Stomach smooth muscle (tissue), 2 donors: Measurements from ENCODE around the gene XK.

Experiments
- H3K27ac ChIP-seq: one replicate; pipeline ENCODE4 v1.7.0; 2013; ENCODE audit warnings: mild to moderate bottlenecking, low read length, inconsistent platforms
- H3K27me3 ChIP-seq, 2 donors: one replicate each; pipeline ENCODE4 v1.7.0; 2013; ENCODE audit warnings: low read length in 2 of 2; ENCODE audit not compliant: insufficient read depth in 2 of 2, control insufficient read depth in 1 of 2
- H3K36me3 ChIP-seq, 2 donors: one replicate each; pipeline ENCODE4 v1.7.0; 2013; ENCODE audit warnings: low read length in 2 of 2; ENCODE audit not compliant: control insufficient read depth in 2 of 2, insufficient read depth in 2 of 2
- H3K4me1 ChIP-seq: one replicate; pipeline ENCODE4 v1.7.0; 2013; ENCODE audit warnings: low read length; ENCODE audit not compliant: control insufficient read depth, insufficient read depth
- H3K4me3 ChIP-seq, 2 donors: one replicate each; pipeline ENCODE4 v1.7.0; 2013; ENCODE audit warnings: low read length in 2 of 2
- H3K9ac ChIP-seq, 2 donors: one replicate each; pipeline ENCODE4 v1.7.0; 2013; ENCODE audit warnings: low read length in 2 of 2, mild to moderate bottlenecking in 1 of 2
- H3K9me3 ChIP-seq, 2 donors: one replicate each; pipeline ENCODE4 v1.7.0; 2013; ENCODE audit warnings: low read length in 2 of 2; ENCODE audit not compliant: control insufficient read depth in 2 of 2
- donor health status: healthy.
- donor health status: Pancreatic carcinoma.

The XK gene

DNA sequence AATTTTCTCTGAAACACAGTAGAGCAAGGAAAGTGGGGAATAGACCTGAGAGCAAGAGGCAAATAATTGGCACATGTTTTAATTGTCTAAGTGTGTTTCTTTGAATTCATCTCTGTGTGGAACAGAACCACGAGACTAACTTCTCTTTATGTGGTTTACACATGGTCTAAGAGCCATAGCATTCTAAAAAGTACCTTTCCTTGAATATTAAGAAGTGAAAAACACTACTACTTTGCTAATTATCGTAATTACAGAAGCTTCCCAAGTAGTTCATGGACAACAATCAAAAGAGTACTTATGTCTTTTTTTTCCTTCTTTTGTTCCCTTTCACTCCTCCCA is 91.4 kb downstream of the XK start:
- Histone ChIP-seq H3K9me3 (no peaks in the 10 kb centered on the region), H3K4me3 (no peak overlapping the region), H3K9ac (no peak overlapping the region), H3K36me3 (no peaks in the 10 kb centered on the region), H3K27me3 (no peaks in the 10 kb centered on the region), H3K4me1 (no peaks in the 10 kb centered on the region), H3K27ac (no peak overlapping the region)

- H3K27me3 ChIP-seq: no peaks in the 10 kb centered on the region
- no peak within 1 kb of the TSS for H3K27ac ChIP-seq
- H3K9me3 ChIP-seq: no peaks in the 10 kb centered on the region
- H3K9ac ChIP-seq: no peak within 1 kb of the TSS
- H3K36me3 ChIP-seq: no peaks in the 10 kb centered on the region
- H3K4me3 ChIP-seq: no peak within 1 kb of the TSS
- no peaks in the 10 kb centered on the region for H3K4me1 ChIP-seq
Measured at GRCh38 chrX:37779857-37780256, 94.3 kb downstream of the XK start, which contains the start of gene CYBB. Gene CYBB, plus strand, starts transcription at chrX:37780059. Its CDS starts 19 bp downstream, at chrX:37780078.

- Histone ChIP-seq H3K4me1 (no peaks in the 10 kb centered on the region), H3K36me3 (no peaks in the 10 kb centered on the region), H3K4me3 (no peak overlapping the region), H3K9me3 (no peaks in the 10 kb centered on the region), H3K9ac (no peak overlapping the region), H3K27ac (no peak overlapping the region), H3K27me3 (peaks cover 0 to 3% of the 10 kb centered on the region in 2 donors)
Measured at GRCh38 chrX:37781081-37781480, 95.5 kb downstream of the XK start.
